Measurements from ENCODE around the gene CLDN5. TPM values are rescaled to one million over a fixed set of nuclear protein-coding genes. Genes with fewer than 3 reads are reported as not detected.

CLDN5 gene
- total and polyA plus RNA-seq, 2 of the 4 experiments (the other 2 are of a cell fraction), result 0.18 to 0.21 TPM

- no peak overlapping the region for H2BK5ac ChIP-seq (ENCODE audit: low read depth, low read length, poor library complexity, severe bottlenecking)
- no peak overlapping the region for H3K18ac ChIP-seq (ENCODE audit: low read depth, low read length)
- no peak overlapping the region for H2BK15ac ChIP-seq (ENCODE audit: low read depth, low read length)
- H3K23ac ChIP-seq (ENCODE audit: low read depth, low read length), result no peak overlapping the region
- intact Hi-C loops (cut with micrococcal nuclease), result no loop called here
- H2AFZ ChIP-seq (replicated peaks; ENCODE audit: low read length, poor library complexity), result no peak overlapping the region
- 0 out of 2 replicates have a peak, but pooled peaks have one; percentile 16 for ATAC-seq (ENCODE audit: low read depth)
- H3K4me3 ChIP-seq (ENCODE audit: insufficient read depth, low read depth, low read length), result no peak overlapping the region
- CTCF ChIA-PET, result interaction anchor here (1.1 kb wide), 1 partner anchor 9 kb away, joined by 4 read pairs; no protein-coding TSS in a partner anchor
- no peak overlapping the region for H4K91ac ChIP-seq (ENCODE audit: insufficient read depth, low read depth, low read length)
- no peak overlapping the region for H2BK120ac ChIP-seq (ENCODE audit: low read depth, low read length)
- BruUV-seq (replicated peaks), result no TSS peak
- no peak overlapping the region for H4K5ac ChIP-seq (ENCODE audit: low read depth, low read length)
- no peak overlapping the region for H4K8ac ChIP-seq (ENCODE audit: low read depth in 2 of 2, low read length in 2 of 2)
- H3K27ac ChIP-seq (ENCODE audit: insufficient read depth, low read length), result no peak overlapping the region
- H3K9me3 ChIP-seq (ENCODE audit: control insufficient read depth, insufficient read depth, low read length), result no peaks in the 10 kb centered on the region
- no peaks in the 10 kb centered on the region; the same call in 1 of the 2 replicates for H3K9me1 ChIP-seq (ENCODE audit: insufficient read depth, low read length)
- H3K27me3 ChIP-seq (ENCODE audit: control insufficient read depth, insufficient read depth, low read length), result no peaks in the 10 kb centered on the region
- WGBS, 2 experiments (ENCODE audit: extremely low coverage in 2 of 2, insufficient read length in 1 of 2), result no CpG with 5 or more reads among the region's 3 CpGs
- peak overlapping the region; percentile 23 for H2AK9ac ChIP-seq (replicated peaks; ENCODE audit: low read depth, low read length, poor library complexity)
- no peak overlapping the region for H2AK5ac ChIP-seq (ENCODE audit: low read depth, low read length)
- no peaks in the 10 kb centered on the region; the same call in none of the 2 replicates for H3K4me1 ChIP-seq (ENCODE audit: control insufficient read depth, insufficient read depth, low read length)
- H3K9ac ChIP-seq (ENCODE audit: low read depth, low read length), result no peak overlapping the region
- H3K4ac ChIP-seq (ENCODE audit: low read depth, low read length), result no peak overlapping the region
- H3K36me3 ChIP-seq (ENCODE audit: control insufficient read depth, insufficient read depth, low read length), result peaks cover 61% of the 10 kb centered on the region
- H3K79me1 ChIP-seq (ENCODE audit: low read depth in 1 of 2, low read length in 2 of 2), result peaks cover 36 to 63% of the 10 kb centered on the region in 2 experiments
- H3K56ac ChIP-seq (ENCODE audit: extremely low read depth, insufficient read depth, low read length), result no peak overlapping the region
- TF ChIP-seq POLR2A (IDR thresholded peaks at IDR 0.05; ENCODE audit: low read depth, low read length) (no peak), RCOR1 (IDR thresholded peaks at IDR 0.05; ENCODE audit: insufficient replicate concordance, low read length) (no peak), RFX5 (IDR thresholded peaks at IDR 0.05; ENCODE audit: low read depth, low read length) (no peak), CHD1 (IDR thresholded peaks at IDR 0.05; ENCODE audit: low read depth, low read length) (no peak), MAZ (IDR thresholded peaks at IDR 0.05; ENCODE audit: borderline replicate concordance, low read depth, low read length) (no peak), CTCF (conservative IDR thresholded peaks at IDR 0.05; ENCODE audit: low read depth, low read length) (no peak; the same call in 1 of the 2 replicates), RAD21 (IDR thresholded peaks at IDR 0.05; ENCODE audit: low read length) (no peak), CEBPB (IDR thresholded peaks at IDR 0.05; ENCODE audit: low read depth, low read length) (no peak), MXI1 (IDR thresholded peaks at IDR 0.05; ENCODE audit: borderline replicate concordance, low read depth, low read length) (no peak), USF2 (IDR thresholded peaks at IDR 0.05; ENCODE audit: low read depth, low read length) (no peak), FOS (IDR thresholded peaks at IDR 0.05; ENCODE audit: low read depth, low read length) (no peak), BHLHE40 (IDR thresholded peaks at IDR 0.05; ENCODE audit: low read depth, low read length) (no peak), ELK1 (IDR thresholded peaks at IDR 0.05; ENCODE audit: borderline replicate concordance, low read depth, low read length) (no peak), MAFK (IDR thresholded peaks at IDR 0.05; ENCODE audit: low read depth, low read length) (no peak)
- H3K14ac ChIP-seq (replicated peaks; ENCODE audit: low read depth, low read length), result no peak overlapping the region
- no peak overlapping the region for H3K4me2 ChIP-seq (ENCODE audit: low read depth, low read length)
- POLR2A ChIA-PET (ENCODE audit: unreplicated experiment), result interaction anchor here (0.6 kb wide), 1 partner anchor 8 kb away, joined by 3 read pairs; no protein-coding TSS in a partner anchor
- in situ Hi-C loops (cut with MboI; ENCODE audit: low sequenced_read_pairs), result no loop called here
- peaks cover 43% of the 10 kb centered on the region for H4K20me1 ChIP-seq (ENCODE audit: insufficient read depth, low read length)
- H2BK20ac ChIP-seq (ENCODE audit: low read depth, low read length), result no peak overlapping the region
- no peak for DNase-seq
- dilution Hi-C loops (cut with HindIII; ENCODE audit: low sequenced_read_pairs, unreplicated experiment), result no loop called here
Observed at GRCh38 chr22:19473578-19473977, 50.6 kb downstream of the CLDN5 start.
